T-helper 1 cell (primary cell): ENCODE measurements around the gene NAA11.
"Not testable (repeated sequence)": the region's sequence is repeated elsewhere in the genome, so short reads cannot be mapped to it uniquely, and the experiment has no call there.

Source experiments
- DNase-seq, 5 donors: peaks; one replicate each; pipeline ENCODE4 v3.0.0-alpha.2; 2012 to 2020

Gene NAA11

DNA sequence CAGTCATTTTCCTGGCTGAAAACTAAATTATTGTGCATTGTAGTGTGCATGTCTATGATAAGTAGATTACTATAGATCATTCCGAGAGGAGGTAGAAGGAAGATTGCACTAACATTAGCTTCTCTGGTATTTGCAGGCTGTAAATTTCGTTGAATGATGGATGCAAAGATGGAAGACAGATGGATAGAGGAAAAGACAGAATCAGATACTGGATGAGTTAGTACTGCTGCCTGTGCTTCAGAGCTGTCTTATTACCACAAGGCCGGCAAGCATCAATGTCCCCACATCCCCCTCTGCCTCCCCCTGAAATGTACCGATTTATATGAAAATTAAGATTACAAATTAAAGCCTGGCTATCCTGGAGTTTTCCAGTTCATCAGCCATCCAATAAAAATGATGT, 17.7 kb downstream of the NAA11 start:
- no peak for DNase-seq

DNA sequence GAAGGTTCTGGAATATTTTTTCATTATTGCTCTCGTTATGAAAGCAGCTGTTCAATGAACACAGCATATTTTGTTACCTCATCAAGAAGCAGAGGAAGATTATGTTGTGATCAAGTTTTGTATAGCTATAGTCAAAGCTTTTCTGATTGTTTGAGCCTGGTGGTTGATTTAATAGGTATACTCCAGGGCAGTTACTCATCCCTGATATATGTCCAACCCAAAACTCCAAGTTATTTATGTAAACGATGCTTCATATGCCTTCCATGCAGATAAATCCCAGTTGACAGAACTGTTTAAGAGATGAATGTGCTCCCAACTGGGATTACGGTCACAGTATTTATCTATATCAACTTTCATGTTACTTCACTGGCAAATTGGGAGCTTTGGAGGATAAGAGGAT, 19.1 kb downstream of the NAA11 start:
- DNase-seq: no peak

- DNase-seq: no peak
Measured at GRCh38 chr4:79300280-79300679, 25.6 kb downstream of the NAA11 start.

DNA sequence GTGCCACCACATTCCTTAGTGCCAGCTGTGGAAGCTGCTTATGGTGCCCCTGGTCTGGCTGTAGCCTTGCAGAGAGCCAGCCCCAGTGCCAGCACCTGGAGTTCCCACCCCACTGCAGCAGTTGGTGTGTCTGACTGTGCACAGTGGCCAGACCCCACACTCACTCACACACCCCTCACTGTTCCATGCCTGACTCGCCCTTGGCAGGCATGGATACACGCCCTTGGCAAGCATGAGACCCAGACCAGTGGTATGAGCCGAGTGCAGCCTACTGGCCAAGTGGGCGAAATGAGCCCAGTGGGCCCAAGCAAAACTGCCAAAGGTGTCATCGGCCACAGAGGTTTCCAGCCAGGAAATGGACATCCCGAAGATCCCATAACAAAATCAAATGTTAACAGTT, 27.4 kb downstream of the NAA11 start:
- DNase-seq: no peak

GRCh38 chr4:79298027-79298426, 27.8 kb downstream of the NAA11 start:
- no peak for DNase-seq

GRCh38 chr4:79297479-79297878, 28.4 kb downstream of the NAA11 start:
- no peak for DNase-seq

DNA sequence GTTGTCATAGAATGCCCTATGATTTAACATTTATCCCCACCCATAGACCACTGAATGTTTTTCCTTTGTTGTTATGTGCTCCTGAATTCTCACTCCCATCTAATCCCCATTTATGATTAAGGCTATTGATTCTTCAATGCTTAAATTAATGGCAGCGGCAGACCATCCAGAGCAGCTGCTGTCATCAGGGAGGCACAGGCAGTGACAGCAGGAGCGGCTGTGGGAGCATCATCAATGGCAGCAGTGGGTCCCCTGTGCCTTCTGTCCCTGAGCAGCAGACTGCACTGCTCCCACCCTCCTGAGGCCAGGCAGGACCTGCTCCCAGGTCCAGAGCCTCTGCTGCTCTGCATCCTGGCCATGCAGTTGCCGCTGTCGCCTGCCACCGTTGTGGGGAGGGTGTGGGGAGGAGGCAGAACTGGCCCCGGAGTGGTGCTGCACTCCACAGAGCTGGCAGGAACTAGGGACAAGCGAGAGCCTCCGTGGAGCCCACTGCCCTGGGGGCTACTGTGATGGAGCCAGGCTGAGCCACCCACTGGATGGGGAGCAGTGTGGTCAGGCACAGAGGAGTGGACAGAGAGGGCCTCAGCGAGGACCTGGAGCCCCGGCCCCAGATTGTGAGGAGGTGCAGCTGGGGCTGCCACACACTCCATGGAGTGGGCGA, 29.0 kb downstream of the NAA11 start:
- no peak for DNase-seq

GRCh38 chr4:79295086-79295485, 30.8 kb downstream of the NAA11 start:
- DNase-seq: no peak

- no peak for DNase-seq
Measured at GRCh38 chr4:79294064-79294463, 31.8 kb downstream of the NAA11 start.

DNA sequence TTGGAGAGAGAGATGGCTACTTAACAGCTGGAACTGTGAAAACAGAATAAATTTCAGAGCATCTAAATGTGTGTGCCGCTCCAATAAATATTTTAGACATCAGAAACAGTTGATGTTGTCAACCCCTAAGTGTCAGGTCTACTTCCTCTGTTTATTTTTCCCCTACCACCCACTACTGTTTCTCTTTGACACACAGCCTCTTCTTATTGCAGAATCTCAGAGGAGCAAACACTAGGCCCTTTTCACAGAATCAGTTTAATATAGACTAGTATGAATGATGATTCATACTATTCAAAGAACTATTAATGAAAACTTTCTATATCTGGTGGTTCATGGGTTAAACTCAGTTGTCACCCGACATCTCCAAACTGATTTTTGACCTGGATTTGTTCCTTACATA, 33.9 kb downstream of the NAA11 start:
- no peak for DNase-seq

- no peak for DNase-seq
Measured at GRCh38 chr4:79290376-79290775, 35.5 kb downstream of the NAA11 start.

DNA sequence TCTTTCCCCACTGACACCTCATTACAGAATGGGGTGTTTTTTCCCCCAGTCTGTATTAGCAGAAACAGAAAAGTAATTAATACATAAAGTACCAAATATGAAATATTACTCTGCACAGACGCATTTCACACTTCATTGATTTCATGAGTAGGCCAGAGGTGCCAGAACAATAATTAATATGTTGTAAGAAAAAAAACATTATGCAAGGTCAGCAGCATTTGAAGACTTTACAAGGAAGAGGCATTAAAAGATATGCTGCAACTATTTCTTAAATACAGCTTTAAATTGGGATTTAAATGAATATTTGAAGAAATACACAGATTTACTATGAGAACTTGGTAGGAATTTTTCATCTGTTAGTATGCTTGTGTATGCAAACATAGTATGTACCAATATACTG, 37.7 kb downstream of the NAA11 start:
- no peak for DNase-seq

GRCh38 chr4:79287718-79288117, 38.1 kb downstream of the NAA11 start:
- no peak for DNase-seq

DNA sequence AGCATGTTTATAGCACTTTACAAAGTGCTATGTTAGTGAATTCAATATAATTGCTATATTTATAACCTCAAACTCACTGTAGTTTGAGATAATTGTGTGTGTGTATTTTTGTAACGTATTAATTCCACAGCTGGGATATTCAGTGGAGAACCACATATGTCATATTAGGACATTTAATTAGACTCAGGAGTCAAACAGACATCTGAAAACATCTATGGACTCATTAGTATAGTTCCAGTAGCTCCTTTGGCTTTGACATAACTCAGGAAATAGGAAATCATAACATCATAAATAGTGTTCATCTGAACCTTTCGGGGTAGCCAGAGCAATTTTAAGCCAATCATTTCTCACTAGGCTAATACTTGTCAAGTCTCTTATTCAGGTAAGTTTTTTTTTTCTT, 38.8 kb downstream of the NAA11 start:
- no peak for DNase-seq

DNA sequence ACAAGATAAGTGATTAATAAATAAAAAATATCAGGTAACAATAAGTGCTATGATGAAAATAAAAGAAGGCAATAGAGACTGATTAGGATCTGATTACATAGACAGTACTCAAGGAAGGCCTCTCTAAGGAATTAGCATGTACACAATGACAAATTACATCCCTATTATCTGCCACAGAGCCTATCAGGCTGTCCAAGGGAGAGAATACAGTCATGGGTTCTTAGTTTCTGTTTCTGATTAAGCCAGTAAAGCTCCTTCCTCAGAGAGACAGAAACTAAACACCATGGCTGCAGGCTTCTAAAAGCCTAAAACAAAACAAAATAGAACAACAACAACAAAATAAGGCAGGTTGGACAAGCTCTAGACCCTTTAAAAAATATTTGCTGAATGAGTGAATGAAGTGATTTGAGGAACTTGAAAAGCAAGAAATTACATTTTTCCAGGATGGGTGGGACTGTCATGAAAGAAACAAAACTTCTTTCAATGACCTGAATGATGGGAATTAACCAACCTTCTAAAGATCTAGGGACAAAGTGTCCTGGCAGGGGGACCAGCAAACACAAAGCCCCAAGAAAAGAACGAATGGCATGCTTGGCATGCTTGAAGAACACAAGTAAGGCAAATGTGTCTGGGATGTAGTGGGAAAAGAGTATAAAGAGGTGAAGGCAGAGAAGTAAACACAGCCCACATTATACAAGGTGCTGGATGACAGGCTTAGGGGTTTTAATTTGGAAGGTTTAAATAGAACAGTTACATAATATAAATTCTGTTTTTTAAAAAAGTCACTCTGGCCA, 44.1 kb downstream of the NAA11 start:
- DNase-seq: no peak

DNA sequence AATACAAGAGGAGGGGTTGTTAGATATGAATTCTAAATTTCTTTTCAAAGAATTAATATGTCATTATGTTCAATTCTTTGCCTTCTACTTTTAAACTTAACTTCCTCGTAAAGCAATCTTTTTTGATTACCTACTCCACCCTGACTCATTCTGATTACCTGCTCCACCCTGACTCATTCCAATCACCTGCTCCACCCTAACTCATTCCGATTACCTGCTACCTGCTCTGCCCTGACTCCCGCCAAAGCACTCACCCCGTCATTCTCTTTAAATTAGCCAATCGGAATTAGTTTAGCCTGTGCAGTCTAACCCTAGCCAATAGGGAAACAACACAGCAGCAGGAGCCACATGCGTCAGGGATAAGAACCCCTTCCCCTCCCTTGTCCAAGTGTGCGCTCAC, 48.4 kb downstream of the NAA11 start:
- DNase-seq: not testable (repeated sequence)

DNA sequence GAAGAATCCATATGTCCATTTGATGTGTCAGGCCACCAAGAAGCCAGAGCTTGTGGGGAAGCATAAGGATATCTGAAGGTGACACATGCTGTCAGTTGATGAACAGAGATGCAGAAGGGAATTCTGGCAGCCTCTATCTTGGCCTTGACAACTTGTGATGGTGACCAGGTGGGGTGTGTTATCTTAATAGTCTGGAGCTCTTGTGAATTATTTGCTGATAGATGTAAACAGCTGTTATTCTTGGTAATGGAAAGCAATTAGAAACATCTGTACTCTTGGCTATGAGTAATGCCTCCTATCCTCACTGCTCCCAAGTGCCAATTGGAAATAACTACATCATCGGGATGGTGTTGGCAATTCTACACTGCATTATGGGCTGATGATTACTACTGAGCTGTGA, 51.9 kb downstream of the NAA11 start:
- DNase-seq: no peak

DNA sequence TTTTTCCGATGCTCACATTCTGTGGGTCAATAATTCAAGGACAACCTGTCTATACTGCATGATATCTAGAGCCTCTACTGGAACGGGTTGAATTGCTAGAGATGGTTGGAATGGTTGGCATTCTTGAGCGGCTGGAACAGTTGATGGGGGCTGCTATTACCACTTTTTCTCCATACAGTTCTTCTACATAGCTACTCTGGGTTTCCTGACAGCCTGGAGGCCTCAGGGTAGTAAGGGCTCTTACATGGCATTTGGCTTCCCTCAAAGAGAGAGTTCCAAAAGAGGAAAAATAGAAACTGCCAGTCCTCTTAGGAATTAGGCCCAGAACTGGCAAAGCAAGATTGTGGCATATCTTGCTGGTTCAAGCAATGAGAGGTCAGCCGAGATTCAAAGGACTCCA, 53.1 kb downstream of the NAA11 start:
- DNase-seq: no peak

- DNase-seq: no peak
Measured at GRCh38 chr4:79272126-79272525, 53.7 kb downstream of the NAA11 start.

- DNase-seq: no peak
Measured at GRCh38 chr4:79267671-79268070, 58.2 kb downstream of the NAA11 start.
